Measurements from ENCODE around the gene SOWAHA.
"Not testable (repeated sequence)": the region's sequence is repeated elsewhere in the genome, so short reads cannot be mapped to it uniquely, and the experiment has no call there.

The SOWAHA gene

GRCh38 chr5:132848270-132848669, 35.2 kb downstream of the SOWAHA start:
- H3K27me3 ChIP-seq (ENCODE audit: control insufficient read depth, insufficient read depth, low read length, poor library complexity, severe bottlenecking): no peaks in the 10 kb centered on the region
- no peak overlapping the region for H3K4me3 ChIP-seq (ENCODE audit: insufficient read depth, low read depth, low read length)
- H3K27ac ChIP-seq (ENCODE audit: insufficient read depth, low read depth, low read length, poor library complexity, severe bottlenecking): no peak overlapping the region
- H3K36me3 ChIP-seq (ENCODE audit: control insufficient read depth, insufficient read depth, low read length): no peaks in the 10 kb centered on the region
- H3K9me3 ChIP-seq (ENCODE audit: control insufficient read depth, low read length): no peaks in the 10 kb centered on the region
- 93 to 95% methylated on average over 5 to 8 of the region's 8 CpGs for WGBS, 2 experiments
- H3K4me1 ChIP-seq (ENCODE audit: control insufficient read depth, insufficient read depth, low read length): no peaks in the 10 kb centered on the region

DNA sequence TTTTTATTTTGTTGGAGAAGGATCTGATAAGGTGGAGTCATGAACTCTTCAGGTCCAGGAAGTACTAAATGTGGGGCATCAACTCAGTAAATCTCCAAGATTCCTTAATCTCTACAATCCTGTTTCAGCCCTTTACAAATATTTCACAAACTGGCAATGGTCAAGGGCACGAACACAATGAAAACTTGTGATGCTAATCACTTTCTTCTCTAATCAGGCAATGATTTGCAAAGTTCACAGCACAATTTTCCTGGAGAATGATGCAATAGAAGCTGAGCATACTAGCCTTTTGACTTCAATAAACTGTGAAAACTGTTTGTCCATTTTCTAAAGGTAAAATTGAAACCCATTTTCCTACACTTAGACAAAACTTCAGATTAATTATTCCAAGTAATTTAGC, 36.2 kb downstream of the SOWAHA start:
- Histone ChIP-seq H3K4me1 (ENCODE audit: control insufficient read depth, insufficient read depth, low read length) (no peaks in the 10 kb centered on the region), H3K4me3 (ENCODE audit: insufficient read depth, low read depth, low read length) (no peak overlapping the region), H3K36me3 (ENCODE audit: control insufficient read depth, insufficient read depth, low read length) (no peaks in the 10 kb centered on the region), H3K27ac (ENCODE audit: insufficient read depth, low read depth, low read length, poor library complexity, severe bottlenecking) (no peak overlapping the region), H3K27me3 (ENCODE audit: control insufficient read depth, insufficient read depth, low read length, poor library complexity, severe bottlenecking) (no peaks in the 10 kb centered on the region), H3K9me3 (ENCODE audit: control insufficient read depth, low read length) (no peaks in the 10 kb centered on the region)
- 74 to 81% methylated on average over 1 of the region's 1 CpG for WGBS, 2 experiments

- Histone ChIP-seq H3K27me3 (ENCODE audit: control insufficient read depth, insufficient read depth, low read length, poor library complexity, severe bottlenecking) (no peaks in the 10 kb centered on the region), H3K4me3 (ENCODE audit: insufficient read depth, low read depth, low read length) (no peak overlapping the region), H3K36me3 (ENCODE audit: control insufficient read depth, insufficient read depth, low read length) (no peaks in the 10 kb centered on the region), H3K27ac (ENCODE audit: insufficient read depth, low read depth, low read length, poor library complexity, severe bottlenecking) (no peak overlapping the region), H3K4me1 (ENCODE audit: control insufficient read depth, insufficient read depth, low read length) (no peaks in the 10 kb centered on the region), H3K9me3 (ENCODE audit: control insufficient read depth, low read length) (no peaks in the 10 kb centered on the region)
- 83 to 97% methylated on average over 2 of the region's 2 CpGs for WGBS, 2 experiments
Observed at GRCh38 chr5:132850066-132850465, 37.0 kb downstream of the SOWAHA start.

DNA sequence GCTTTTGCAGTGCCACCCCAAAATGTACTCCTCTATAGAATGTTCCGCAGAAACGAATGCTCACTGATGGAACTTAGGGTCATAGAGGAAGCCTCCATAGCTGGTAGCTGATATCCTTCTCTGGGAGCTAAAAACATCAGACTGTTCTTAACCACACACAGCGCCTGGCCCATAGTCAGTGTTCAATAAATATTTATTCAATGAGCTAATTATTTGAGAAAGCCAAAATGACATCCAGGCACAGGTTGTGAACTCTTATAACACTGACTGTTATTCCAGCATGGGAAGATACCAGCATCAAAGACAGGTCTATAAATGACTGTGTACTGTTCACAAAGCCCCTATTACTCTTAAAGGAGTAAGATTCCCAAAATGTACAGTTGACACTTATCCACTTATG, 40.2 kb downstream of the SOWAHA start:
- 96 to 99% methylated on average over 2 to 3 of the region's 3 CpGs for WGBS, 2 experiments
- Histone ChIP-seq H3K27me3 (ENCODE audit: control insufficient read depth, insufficient read depth, low read length, poor library complexity, severe bottlenecking) (no peaks in the 10 kb centered on the region), H3K9me3 (ENCODE audit: control insufficient read depth, low read length) (no peaks in the 10 kb centered on the region), H3K36me3 (ENCODE audit: control insufficient read depth, insufficient read depth, low read length) (no peaks in the 10 kb centered on the region), H3K4me3 (ENCODE audit: insufficient read depth, low read depth, low read length) (no peak overlapping the region), H3K27ac (ENCODE audit: insufficient read depth, low read depth, low read length, poor library complexity, severe bottlenecking) (no peak overlapping the region), H3K4me1 (ENCODE audit: control insufficient read depth, insufficient read depth, low read length) (no peaks in the 10 kb centered on the region)

DNA sequence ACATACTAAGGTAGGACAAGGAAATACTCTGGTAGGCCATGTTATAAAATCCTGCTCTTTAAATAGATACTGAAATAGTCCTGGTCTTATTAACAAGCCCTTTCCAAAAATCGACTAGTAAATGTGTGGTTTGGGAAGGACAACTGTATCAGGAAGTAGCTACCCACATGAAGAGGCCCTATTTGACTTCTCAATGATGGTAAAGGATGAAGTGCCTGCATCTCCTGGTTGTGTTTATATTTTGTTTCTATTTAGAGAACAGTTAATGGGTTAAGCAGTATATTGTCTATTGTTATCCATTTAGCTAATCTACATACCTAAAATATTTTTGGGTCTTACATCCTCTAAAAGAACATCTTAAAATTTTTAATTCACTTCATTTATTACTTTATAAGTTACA, 40.7 kb downstream of the SOWAHA start:
- Histone ChIP-seq H3K27ac (ENCODE audit: insufficient read depth, low read depth, low read length, poor library complexity, severe bottlenecking) (no peak overlapping the region), H3K27me3 (ENCODE audit: control insufficient read depth, insufficient read depth, low read length, poor library complexity, severe bottlenecking) (no peaks in the 10 kb centered on the region), H3K36me3 (ENCODE audit: control insufficient read depth, insufficient read depth, low read length) (no peaks in the 10 kb centered on the region), H3K4me3 (ENCODE audit: insufficient read depth, low read depth, low read length) (no peak overlapping the region), H3K9me3 (ENCODE audit: control insufficient read depth, low read length) (no peaks in the 10 kb centered on the region), H3K4me1 (ENCODE audit: control insufficient read depth, insufficient read depth, low read length) (no peaks in the 10 kb centered on the region)
- WGBS, 2 experiments: 59 to 73% methylated on average over 1 of the region's 1 CpG

- 49 to 55% methylated on average over 3 of the region's 3 CpGs for WGBS, 2 experiments
- H3K27ac ChIP-seq (ENCODE audit: insufficient read depth, low read depth, low read length, poor library complexity, severe bottlenecking): no peak overlapping the region
Observed at GRCh38 chr5:132854301-132854700, 41.2 kb downstream of the SOWAHA start.

GRCh38 chr5:132854992-132855391, 41.9 kb downstream of the SOWAHA start:
- H3K9me3 ChIP-seq (ENCODE audit: control insufficient read depth, low read length); H3K27me3 ChIP-seq (ENCODE audit: control insufficient read depth, insufficient read depth, low read length, poor library complexity, severe bottlenecking); H3K4me1 ChIP-seq (ENCODE audit: control insufficient read depth, insufficient read depth, low read length); H3K27ac ChIP-seq (ENCODE audit: insufficient read depth, low read depth, low read length, poor library complexity, severe bottlenecking); H3K36me3 ChIP-seq (ENCODE audit: control insufficient read depth, insufficient read depth, low read length); H3K4me3 ChIP-seq (ENCODE audit: insufficient read depth, low read depth, low read length): not testable (repeated sequence)
- WGBS, 2 experiments: 88 to 91% methylated on average over 5 of the region's 5 CpGs

More at GRCh38 chr5:132854301-132854700, 41.2 kb downstream of the SOWAHA start:
- Histone ChIP-seq H3K4me3 (ENCODE audit: insufficient read depth, low read depth, low read length) (no peak overlapping the region), H3K36me3 (ENCODE audit: control insufficient read depth, insufficient read depth, low read length) (no peaks in the 10 kb centered on the region), H3K27me3 (ENCODE audit: control insufficient read depth, insufficient read depth, low read length, poor library complexity, severe bottlenecking) (no peaks in the 10 kb centered on the region), H3K9me3 (ENCODE audit: control insufficient read depth, low read length) (no peaks in the 10 kb centered on the region), H3K4me1 (ENCODE audit: control insufficient read depth, insufficient read depth, low read length) (no peaks in the 10 kb centered on the region)

DNA sequence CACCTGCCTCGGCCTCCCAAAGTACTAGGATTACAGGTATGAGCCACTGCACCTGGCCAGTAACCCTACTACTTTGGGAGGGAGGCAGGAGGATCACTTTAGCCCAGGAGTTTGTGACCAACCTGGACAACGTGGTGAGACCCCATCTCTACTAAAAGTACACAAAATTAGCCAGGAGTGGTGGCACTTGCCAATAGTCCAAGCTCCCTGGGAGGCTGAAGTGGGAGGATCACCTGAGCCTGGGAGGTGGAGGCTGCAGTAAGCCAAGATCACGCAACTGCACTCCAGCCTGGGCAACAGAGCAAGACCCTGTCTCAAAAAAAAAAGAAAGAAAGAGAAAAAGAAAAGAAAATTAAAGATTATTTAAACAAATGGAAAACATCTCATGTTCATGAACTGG, 42.9 kb downstream of the SOWAHA start:
- no peaks in the 10 kb centered on the region for H3K36me3 ChIP-seq (ENCODE audit: control insufficient read depth, insufficient read depth, low read length)

DNA sequence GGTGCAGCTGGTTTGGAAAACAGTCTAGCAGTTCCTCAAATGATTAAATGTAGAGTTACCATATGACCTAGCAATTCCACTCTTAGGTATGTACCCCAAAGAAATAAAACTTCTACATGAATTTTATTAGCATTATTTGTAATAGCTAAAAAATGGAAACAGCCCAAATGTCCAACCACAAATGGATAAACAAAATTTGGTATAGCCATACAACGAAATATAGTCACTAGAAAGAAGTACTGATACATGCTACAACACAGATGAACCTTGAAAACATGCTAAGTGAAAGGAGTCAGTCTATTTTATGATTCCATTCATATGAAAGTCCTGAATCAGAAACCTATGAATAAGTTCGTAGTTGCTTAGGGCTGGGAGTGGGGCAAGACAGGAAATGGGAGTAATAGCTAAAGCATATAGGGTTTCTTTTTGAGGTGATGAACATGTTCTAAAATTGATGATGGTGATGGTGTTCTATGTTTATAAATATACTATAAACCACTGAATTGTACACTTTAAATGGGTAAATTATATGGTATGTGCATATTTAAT, 46.9 kb downstream of the SOWAHA start:
- Histone ChIP-seq H3K27ac (ENCODE audit: insufficient read depth, low read depth, low read length, poor library complexity, severe bottlenecking) (no peak overlapping the region), H3K27me3 (ENCODE audit: control insufficient read depth, insufficient read depth, low read length, poor library complexity, severe bottlenecking) (no peaks in the 10 kb centered on the region), H3K4me3 (ENCODE audit: insufficient read depth, low read depth, low read length) (no peak overlapping the region), H3K4me1 (ENCODE audit: control insufficient read depth, insufficient read depth, low read length) (no peaks in the 10 kb centered on the region), H3K9me3 (ENCODE audit: control insufficient read depth, low read length) (no peaks in the 10 kb centered on the region), H3K36me3 (ENCODE audit: control insufficient read depth, insufficient read depth, low read length) (no peaks in the 10 kb centered on the region)
- 88 to 94% methylated on average over 1 to 2 of the region's 2 CpGs for WGBS, 2 experiments

More for the DNA sequence above, 42.9 kb downstream of the SOWAHA start:
- Histone ChIP-seq H3K27ac (ENCODE audit: insufficient read depth, low read depth, low read length, poor library complexity, severe bottlenecking) (no peak overlapping the region), H3K9me3 (ENCODE audit: control insufficient read depth, low read length) (no peaks in the 10 kb centered on the region), H3K4me3 (ENCODE audit: insufficient read depth, low read depth, low read length) (no peak overlapping the region), H3K27me3 (ENCODE audit: control insufficient read depth, insufficient read depth, low read length, poor library complexity, severe bottlenecking) (no peaks in the 10 kb centered on the region), H3K4me1 (ENCODE audit: control insufficient read depth, insufficient read depth, low read length) (no peaks in the 10 kb centered on the region)
- WGBS, 2 experiments: 86 to 93% methylated on average over 3 of the region's 3 CpGs

DNA sequence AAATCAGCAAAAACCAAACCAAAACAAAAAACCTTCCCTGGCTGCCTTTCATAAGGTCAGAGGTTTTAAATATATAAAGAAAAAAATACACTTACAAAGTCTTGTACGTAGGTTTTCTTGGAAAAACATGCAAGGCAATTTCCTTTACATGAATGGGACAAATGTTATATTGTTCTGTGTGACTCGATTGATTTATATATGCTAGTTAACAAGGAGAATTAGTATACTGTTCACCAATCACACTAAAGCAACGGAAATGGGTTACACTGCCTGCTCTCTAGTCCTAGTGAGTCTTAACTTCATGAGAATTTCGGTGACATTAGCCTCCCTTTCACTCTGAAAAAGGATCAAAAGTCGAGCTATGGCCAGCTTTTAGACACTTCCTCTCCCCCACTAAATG, 47.6 kb downstream of the SOWAHA start:
- Histone ChIP-seq H3K4me3 (ENCODE audit: insufficient read depth, low read depth, low read length) (no peak overlapping the region), H3K9me3 (ENCODE audit: control insufficient read depth, low read length) (no peaks in the 10 kb centered on the region), H3K36me3 (ENCODE audit: control insufficient read depth, insufficient read depth, low read length) (no peaks in the 10 kb centered on the region), H3K4me1 (ENCODE audit: control insufficient read depth, insufficient read depth, low read length) (no peaks in the 10 kb centered on the region), H3K27ac (ENCODE audit: insufficient read depth, low read depth, low read length, poor library complexity, severe bottlenecking) (no peak overlapping the region), H3K27me3 (ENCODE audit: control insufficient read depth, insufficient read depth, low read length, poor library complexity, severe bottlenecking) (no peaks in the 10 kb centered on the region)
- WGBS, 2 experiments: 79 to 87% methylated on average over 4 to 5 of the region's 5 CpGs
